ENCODE measurements around the gene KL.

The KL gene

DNA sequence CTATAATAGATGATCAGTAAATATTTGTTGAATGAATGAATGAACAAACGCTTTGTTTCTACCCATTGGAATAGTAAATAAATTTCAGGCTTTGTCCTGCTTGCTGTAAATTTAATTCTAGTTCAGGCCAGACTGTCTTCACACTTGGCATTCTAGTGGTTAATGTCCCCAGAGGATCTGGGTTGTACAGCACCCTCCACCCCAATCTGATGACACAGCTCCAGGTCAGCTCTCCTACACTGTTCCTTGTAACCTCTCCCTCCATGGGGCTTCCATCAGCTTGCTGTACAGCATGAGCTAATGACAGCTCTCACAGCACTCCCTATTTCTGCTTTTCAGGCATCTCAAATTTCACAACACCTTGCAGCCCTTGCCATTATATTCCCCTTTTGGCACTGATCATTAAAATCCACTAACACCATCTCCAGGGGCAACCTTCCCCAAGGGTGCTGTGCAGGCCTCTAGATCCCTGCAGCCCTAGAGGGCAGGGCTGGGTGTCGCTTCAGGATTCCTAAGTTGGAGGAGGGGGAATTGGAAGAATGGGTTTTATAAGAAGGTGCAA is 12.7 kb upstream of the KL start:
- H3K4me3 ChIP-seq (replicated peaks; ENCODE audit: low read depth, low read length) = no peak overlapping the region
- no peak for DNase-seq (ENCODE audit: low read depth)
- TF ChIP-seq, protein P1, sequence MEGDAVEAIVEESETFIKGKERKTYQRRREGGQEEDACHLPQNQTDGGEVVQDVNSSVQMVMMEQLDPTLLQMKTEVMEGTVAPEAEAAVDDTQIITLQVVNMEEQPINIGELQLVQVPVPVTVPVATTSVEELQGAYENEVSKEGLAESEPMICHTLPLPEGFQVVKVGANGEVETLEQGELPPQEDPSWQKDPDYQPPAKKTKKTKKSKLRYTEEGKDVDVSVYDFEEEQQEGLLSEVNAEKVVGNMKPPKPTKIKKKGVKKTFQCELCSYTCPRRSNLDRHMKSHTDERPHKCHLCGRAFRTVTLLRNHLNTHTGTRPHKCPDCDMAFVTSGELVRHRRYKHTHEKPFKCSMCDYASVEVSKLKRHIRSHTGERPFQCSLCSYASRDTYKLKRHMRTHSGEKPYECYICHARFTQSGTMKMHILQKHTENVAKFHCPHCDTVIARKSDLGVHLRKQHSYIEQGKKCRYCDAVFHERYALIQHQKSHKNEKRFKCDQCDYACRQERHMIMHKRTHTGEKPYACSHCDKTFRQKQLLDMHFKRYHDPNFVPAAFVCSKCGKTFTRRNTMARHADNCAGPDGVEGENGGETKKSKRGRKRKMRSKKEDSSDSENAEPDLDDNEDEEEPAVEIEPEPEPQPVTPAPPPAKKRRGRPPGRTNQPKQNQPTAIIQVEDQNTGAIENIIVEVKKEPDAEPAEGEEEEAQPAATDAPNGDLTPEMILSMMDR (IDR thresholded peaks at IDR 0.05; ENCODE audit: low read length, missing control alignments) = no peak

DNA sequence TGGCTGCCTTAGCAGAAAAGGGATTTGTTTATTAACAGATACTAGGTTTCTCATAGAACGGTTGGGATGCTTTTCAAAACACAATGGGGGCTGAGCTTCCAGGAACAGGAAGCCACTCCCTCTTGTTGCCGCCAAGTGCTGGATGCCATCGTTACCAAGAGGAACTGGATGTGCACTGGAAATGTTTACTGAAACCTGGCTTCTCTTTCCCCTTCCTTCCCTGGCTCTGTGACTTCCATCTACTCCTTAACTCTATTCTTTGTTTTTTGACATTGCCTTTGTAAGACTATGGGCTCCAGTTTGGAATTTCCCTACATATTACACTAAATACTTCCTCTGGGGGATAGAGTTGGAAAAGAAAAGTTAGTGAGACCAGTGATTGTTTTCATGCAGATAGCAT is 11.7 kb upstream of the KL start:
- TF ChIP-seq, protein P1 (IDR thresholded peaks at IDR 0.05; ENCODE audit: low read length, missing control alignments) = no peak
- H3K4me3 ChIP-seq (replicated peaks; ENCODE audit: low read depth, low read length) = no peak overlapping the region
- DNase-seq (ENCODE audit: low read depth) = peak; percentile 68

DNA sequence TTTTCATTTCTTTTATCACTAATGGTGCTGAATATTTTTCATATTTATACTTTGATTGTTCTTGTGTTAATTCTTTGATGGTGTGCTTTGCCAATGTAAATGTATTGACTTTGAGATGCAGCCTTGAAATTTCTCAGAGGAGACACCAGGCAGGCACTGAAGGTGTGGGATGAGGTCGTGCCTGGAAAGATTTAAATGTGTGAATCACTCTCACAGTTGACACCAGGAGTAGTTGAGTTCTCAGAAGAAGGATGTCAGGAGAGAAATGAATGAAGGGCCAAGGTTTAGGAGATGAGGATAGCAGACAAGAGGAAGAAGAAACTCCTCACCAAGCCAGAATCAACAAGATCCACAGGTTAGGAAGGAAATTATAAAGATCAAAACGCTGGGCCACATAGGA is 10.1 kb upstream of the KL start:
- no peak for DNase-seq (ENCODE audit: low read depth)

DNA sequence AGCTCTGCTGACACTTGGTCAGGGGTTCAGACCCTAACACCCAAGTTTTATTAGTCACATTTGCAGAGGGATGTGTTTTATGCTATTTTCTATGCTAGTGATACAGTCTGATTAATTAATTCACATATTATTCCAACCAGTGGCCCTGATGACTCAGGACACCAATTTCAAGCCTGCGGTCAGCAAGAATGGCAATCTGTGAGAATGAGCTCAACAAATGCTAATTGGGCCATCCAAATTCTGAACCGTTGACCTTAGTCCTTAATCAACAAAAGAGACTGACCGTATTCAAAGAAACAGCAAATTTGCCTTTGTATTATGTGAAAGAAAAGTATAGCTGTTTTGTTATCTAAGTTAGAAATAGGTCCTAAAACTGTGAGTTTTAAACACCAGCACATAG is 9.6 kb upstream of the KL start:
- TF ChIP-seq, protein P1 (IDR thresholded peaks at IDR 0.05; ENCODE audit: low read length, missing control alignments) = no peak
- no peak for DNase-seq (ENCODE audit: low read depth)
- no peak overlapping the region for H3K4me3 ChIP-seq (replicated peaks; ENCODE audit: low read depth, low read length)

More for the DNA sequence above, 10.1 kb upstream of the KL start:
- H3K4me3 ChIP-seq (replicated peaks; ENCODE audit: low read depth, low read length) = no peak overlapping the region
- TF ChIP-seq, protein P1 (IDR thresholded peaks at IDR 0.05; ENCODE audit: low read length, missing control alignments) = no peak

DNA sequence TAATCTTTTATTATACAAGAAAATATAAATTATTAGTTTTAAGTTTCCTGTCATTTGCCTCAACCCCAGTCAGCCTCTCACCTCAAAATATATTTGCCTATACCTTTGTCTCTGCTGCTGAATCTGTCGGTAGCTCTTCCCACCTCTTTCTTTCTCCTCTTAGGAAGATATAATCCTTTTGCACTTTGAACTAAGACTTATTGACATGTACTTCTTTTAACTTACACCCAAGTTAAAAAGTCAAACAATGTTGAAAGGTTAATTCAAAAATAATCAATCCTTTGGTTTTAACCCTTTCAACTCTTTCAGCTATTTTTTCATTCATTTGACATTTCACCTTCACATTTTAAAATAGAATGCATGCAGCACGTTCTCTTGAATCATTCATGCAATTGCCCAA is 9.0 kb upstream of the KL start:
- H3K4me3 ChIP-seq (replicated peaks; ENCODE audit: low read depth, low read length) = no peak overlapping the region
- TF ChIP-seq, protein P1 (IDR thresholded peaks at IDR 0.05; ENCODE audit: low read length, missing control alignments) = no peak
- DNase-seq (ENCODE audit: low read depth) = no peak

DNA sequence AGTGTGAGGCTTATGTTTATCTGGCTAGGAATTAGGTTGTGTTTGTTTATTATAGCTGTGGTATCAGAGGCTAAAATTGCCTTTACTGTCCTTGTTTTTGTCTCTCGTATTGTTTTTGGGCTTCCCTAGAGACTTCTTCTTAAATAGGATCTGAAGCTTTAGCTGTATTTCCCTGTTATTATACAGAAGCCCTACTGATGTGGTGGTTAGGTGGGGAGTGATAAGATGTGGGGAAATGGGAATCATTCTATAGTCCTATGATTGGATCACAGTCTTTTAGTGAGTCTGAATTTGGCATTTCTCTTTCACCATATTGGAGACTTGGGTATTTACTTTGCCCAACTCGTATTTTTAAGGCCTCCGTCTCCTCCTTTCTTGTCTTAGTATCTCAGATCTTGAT is 8.3 kb upstream of the KL start:
- DNase-seq (ENCODE audit: low read depth) = no peak
- no peak overlapping the region for H3K4me3 ChIP-seq (replicated peaks; ENCODE audit: low read depth, low read length)
- TF ChIP-seq, protein P1 (IDR thresholded peaks at IDR 0.05; ENCODE audit: low read length, missing control alignments) = no peak

DNA sequence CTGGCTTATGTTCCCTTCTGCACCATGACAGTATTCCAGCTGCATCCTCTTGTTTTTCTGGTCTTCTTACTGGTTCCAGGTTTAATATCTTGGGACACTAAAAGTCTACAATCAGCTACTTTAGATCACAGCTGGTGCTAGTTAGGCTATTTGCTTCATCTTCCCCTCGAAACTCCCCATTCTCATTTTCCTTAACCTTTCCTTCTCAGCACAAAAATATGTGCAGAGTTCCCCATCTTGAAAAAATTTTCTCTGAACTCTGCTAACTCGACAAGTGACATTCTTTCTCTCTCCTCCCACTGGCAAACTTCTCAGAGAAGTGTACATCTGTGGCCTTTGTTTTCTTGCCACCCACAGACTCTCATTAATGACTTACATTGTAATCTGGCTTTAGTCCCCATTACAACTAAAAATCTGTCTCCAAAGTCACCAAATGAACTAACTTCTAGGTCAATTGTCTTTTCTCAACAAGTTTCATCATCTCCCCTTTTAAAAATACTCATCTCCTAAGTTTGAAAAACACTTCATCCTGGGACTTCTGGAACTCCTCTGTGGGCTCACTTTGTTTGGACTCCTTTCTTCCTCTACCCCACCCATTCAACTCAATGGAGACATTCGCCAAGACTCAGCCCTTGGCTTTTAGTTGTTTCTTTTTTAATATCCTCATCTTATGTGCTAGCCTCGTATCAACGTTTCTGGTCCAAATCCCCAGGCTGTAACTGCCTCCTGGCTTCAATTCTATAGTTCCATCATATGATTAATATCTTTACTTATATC is 7.1 kb upstream of the KL start:
- TF ChIP-seq, protein P1 (IDR thresholded peaks at IDR 0.05; ENCODE audit: low read length, missing control alignments) = no peak
- H3K4me3 ChIP-seq (replicated peaks; ENCODE audit: low read depth, low read length) = no peak overlapping the region
- DNase-seq (ENCODE audit: low read depth) = no peak
